Kasumi-1 (cell line): Measurements from ENCODE around the gene B4GALT5.
A peak's percentile ranks its signal among the peaks of the same experiment; 100 is the strongest.

Source experiments
- DNase-seq, 2 experiments: peaks; one replicate each; lab custom pipeline; 2025; lab: John Stamatoyannopoulos, UW

B4GALT5 gene

DNA sequence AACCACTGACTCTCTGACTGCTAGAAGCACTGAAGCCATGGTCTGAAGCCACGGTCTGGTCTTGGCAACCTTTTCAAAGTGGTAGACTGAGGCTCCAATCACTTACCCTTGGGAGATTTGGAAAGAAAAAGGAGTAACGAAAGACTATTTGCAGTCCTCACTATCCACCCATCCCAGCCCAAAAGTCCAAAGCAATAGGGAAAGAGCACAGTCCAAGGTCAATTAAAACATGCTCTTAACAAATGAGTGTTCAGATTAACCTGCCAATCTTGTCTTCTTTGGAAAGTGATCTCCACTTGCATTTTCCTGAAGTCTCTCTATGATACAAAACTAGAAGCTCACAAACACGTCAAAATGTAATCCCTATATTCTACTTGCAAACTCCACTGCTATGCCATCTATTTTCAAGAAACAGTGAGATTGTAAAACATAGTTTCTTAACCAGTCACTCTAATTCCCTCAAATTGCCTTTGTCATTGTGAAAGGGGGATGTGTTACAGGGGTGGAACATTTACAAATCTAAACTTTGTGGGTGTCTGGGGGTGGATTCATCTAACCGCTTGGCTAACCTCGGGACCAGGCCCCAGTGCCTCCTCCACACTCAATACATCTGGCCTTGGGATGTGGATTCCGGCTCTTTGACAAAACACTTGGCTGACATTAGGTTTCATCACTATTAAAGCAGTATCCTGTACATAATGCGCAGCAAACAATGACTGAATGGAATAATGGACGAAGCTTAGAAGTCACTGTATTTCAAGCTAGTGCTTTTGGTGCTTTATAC, 56.4 kb downstream of the B4GALT5 start:
- DNase-seq = no peak

- no peak for DNase-seq
These were observed 57.4 kb downstream of the B4GALT5 start for GRCh38 chr20:49656304-49656703.

DNA sequence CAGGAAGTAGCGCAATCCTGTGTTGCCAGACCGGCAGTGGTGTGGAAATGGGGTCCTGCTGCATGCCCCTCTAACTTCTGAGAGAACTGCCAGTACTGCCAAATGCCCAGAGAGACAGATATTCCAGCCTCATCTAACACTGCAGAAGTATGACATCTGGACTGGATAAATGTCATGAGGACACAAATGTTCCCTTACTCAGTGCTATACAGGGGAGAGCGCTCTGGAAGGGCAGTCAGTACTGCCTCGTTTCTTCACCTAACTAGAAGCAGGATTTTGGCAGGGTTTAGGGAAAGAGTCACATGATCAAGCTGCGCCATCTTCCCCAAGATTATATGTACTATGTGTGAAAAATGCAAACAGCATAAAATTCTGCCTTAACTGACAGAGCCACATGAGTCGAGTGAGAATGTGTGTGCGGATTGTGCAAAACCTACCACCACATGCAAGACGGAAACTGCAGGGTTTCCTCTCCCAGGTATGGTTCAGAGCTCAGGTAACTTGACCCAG, 59.7 kb downstream of the B4GALT5 start:
- DNase-seq = no peak

DNA sequence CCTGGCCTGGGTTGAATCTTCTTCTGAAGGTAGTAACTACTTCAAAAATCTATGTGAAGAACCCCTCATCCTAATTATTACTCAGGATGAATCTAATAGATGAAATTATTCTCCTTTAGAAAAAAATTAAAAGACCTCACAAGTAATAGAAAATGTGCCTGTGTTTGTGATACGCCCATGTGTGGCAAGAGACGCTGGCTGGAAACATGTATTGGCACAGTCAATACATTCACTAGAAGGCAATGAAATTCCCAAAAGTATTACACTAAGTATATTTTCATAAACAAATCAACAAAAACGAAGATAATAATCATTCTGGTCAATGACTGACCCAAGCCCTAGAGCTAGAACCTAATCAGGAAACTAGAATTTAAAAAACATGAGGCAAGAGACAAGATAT, 64.0 kb downstream of the B4GALT5 start:
- DNase-seq = no peak

DNA sequence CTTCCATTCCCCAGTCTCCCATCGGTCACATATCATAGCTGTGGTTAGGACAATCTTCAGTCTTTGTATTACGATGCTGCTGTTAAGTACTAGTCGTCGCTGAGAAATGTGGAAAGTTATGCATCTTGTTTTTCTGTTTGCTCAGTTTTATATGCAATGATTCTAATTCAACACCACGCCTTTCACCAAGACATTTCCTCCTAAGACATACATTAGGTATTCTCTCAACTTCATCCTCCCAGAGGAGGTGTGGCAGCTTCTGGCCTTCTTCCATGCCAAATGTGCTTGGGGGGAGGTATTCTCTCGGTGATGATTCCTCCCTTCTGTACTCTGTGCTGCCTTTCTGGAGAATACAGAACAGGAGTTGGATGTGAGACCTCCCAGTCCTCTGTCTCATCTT, 66.1 kb downstream of the B4GALT5 start:
- DNase-seq = no peak

GRCh38 chr20:49646528-49646927, 67.2 kb downstream of the B4GALT5 start:
- no peak for DNase-seq

DNA sequence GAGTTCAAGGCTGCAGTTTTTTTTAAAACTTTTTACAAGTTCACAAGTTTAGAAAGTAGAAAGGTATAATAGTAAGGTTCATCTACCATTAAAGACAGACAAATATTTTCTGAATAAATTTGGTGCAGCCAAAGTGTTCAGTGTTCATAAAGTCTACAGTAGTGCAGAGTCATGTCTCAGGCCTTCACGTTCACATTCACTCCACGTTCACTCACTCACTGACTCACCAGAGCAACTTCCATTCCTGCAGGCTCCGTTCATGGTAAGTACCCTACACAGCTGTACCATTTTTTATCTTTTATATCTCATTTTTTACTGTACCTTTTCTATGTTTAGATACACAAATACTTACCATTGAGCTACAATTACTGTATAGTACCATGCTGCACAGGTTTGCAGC, 67.6 kb downstream of the B4GALT5 start:
- no peak for DNase-seq

DNA sequence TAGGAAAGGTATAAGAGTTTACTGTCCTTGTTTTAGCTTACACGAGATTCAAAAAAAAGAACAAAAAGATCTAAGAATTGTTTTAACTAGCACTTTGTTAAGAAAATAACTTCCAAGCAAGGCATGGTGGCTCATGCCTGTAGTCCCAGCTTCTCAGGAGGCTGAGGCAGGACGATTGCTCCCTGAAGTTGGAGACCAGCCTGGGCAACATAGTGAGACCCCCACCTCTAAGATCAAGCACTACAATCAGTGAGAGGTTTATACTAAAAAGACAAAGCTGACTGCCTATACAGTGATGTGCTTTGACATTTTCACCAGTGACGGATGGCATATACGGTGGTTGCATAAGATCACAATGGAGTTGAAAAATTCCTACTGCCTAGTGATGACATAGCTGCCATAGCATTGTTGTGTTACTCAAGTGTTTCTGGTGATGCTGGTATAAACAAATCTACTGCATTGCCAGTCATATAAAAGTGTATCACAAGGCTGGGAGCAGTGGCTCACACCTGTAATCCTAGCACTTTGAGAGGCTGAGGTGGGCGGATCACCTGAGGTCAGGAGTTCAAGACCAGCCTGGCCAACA, 68.6 kb downstream of the B4GALT5 start:
- no peak for DNase-seq

- DNase-seq = no peak
These were observed 70.9 kb downstream of the B4GALT5 start for GRCh38 chr20:49642816-49643215.

- DNase-seq = no peak
These were observed 71.7 kb downstream of the B4GALT5 start for GRCh38 chr20:49641683-49642656.

DNA sequence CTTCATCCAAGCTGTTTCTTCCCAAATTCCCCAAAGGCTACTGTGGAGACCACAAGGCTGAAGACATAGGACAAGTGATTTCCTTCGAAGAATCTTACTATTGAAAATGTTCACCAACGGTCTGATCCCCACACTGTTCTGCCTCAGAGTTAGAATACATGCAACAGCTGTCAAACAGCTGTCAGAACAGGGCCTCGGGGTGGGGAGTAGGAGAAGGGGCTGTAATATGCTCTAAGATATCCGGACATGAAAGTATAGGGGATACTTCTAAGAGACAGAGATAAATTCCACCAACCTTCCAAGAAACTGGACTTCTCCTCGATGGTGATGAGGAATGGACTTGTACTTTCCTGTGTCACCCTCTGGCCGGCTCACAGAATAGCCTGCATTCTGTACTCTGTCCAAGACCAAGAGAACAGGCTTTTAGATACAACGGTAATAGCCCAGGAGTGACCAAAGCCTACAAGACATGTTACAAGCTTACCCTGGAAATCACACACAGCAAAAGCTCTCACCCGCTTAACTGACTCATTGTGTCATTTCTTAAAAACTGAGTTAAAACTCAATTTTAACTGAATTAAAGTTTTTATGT, 76.5 kb downstream of the B4GALT5 start:
- no peak for DNase-seq

DNA sequence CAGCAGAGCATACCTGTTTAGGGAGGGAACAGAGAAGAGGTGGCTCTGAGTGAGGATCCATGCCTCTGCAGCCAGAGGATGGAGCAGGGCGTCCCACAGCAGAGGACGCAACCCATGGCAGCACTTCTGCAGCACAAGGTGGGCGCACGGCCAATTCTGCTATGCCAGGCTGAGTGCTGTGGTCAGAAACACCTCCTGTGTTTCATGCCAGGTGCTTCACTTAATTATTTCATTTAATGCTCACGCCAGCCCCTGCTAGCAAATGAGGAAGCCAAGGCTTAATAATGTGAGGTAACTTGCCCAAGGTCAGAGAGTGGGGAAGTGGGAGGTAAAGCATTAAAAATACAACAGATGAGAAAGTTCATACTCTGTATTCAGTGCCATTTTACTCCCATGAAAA, 77.2 kb downstream of the B4GALT5 start:
- DNase-seq = no peak

GRCh38 chr20:49635866-49636265, 77.8 kb downstream of the B4GALT5 start:
- DNase-seq = peak; percentile 23 to 28

DNA sequence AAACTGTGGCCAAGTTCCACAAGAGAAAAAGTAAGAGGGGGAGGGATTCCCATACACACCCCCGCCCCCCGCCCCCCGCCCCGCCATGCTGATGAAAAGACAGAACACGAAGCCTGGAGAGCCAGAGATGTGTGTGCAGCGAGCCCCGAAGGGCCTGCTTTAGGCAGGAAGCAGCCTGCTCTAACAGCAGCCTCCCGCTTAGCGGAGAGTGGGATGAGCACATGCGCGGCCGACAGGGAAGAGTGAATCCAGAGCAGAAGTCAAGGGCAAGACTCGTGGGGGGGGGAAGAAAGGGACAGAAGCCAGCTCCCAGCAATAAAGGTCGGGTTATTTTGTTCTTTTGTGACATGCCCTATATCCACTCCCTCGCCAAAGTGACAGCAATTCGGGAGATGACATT, 78.5 kb downstream of the B4GALT5 start:
- peak; percentile 36 for DNase-seq

DNA sequence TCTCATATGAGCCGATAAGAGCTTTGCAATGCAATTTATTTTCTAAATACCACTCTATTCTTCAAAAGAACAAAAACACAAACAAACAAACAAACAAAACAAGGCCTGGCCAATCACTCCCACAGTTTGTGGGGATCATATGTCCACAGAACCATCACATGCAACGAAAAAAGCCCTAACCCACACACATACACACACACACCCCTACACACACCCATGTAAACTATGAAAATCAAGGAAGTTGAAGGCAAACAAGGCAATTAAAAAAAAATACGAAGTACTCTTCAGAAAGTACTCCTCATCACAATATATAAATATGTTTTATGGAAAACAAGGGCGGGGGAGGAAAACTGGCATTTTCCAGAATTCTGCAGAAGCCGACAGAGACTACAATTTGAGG, 79.6 kb downstream of the B4GALT5 start:
- no peak for DNase-seq

- no peak for DNase-seq
These were observed 80.0 kb downstream of the B4GALT5 start for GRCh38 chr20:49633643-49634042.

DNA sequence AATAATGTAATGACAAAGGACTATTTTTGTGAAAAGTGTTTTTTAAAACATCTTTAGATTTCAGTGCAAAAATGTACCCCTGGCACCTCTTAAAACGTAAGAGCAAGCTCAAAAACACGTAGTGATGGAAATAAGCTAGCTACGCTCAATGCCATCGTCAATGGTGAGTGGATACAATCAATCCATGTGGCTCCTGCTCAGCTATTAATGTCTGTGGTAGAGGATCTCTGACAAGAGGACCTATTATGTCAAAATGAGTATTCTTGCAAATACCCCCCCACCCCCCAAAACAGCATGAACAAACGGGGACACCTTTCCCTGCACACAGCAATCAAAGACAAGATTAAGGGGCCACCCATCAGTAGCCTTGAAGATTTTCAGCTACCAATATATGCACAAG, 80.7 kb downstream of the B4GALT5 start:
- DNase-seq = no peak

GRCh38 chr20:49631856-49632418, 81.7 kb downstream of the B4GALT5 start:
- DNase-seq = no peak

DNA sequence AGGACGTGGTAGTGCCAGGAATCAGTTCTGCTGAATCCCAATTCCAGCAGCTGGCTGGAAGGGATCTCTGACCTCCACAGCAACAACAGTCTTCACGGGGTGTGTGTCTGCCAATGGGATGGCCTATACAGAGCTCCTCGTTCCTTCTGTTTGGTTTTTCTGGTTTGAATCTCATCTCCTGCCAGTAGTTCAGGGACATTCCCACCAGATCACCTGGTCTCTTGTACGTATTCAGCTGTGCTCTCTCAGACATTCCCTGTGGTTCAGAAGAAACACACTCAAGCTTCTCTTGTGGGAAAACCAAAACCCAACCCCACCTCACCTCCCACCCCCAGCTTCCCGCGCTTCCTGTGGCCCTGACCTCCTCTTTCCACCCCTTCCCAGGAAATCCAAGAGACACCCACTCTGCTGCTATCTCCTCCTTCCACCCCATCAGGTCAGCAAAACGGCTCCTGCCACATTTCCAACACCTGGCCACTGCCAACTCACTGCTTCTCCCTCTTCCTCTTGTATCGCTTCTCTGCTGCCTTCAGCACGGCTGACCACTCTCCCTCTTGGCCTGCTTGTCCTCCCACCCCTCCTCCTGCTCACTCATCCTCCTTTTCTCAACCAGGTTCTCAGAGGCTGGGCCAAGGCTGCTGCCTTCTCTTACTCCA, 82.5 kb downstream of the B4GALT5 start:
- no peak for DNase-seq

DNA sequence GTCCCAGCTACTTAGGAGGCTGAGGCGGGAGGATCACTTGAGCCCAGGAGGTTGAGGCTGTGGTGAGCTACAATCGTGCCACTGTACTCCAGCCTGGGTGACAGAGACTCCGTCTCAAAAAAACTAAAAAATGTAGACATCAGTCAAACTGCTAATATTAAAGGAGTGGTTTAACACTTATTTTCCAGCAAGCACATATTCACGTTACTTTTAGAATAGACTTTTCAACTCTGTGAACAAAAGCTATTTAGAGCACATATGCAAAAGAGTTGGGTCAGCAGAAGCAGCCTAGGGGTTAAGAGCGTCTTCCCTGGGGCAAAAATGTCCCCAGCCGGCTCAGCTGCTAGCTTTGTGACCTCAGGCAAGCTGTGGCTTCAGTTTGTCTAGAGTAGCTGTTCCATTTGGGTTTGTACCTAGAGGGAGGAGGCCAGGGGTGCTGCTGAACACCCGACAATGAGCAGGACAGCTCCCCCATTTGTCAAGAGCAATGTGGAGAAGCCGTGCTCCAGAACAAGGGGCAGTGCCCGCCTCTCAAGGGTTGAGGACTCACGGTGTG, 83.2 kb downstream of the B4GALT5 start:
- no peak for DNase-seq

GRCh38 chr20:49629606-49630005, 84.1 kb downstream of the B4GALT5 start:
- no peak for DNase-seq
